KMS-11 (cell line): ENCODE results near the gene MKX.

Experiments used
- H2AFZ ChIP-seq: fragments of 200-600 bp; sonication (generic); 2 replicates; pipeline ENCODE4 v1.6.1; 2016; ENCODE audit warnings: antibody characterized with exemption, mixed run types, low read depth
- H3K27ac ChIP-seq: fragments of 200-600 bp; sonication (generic); 2 replicates; pipeline ENCODE4 v1.6.1; 2016; ENCODE audit warnings: mild to moderate bottlenecking, mixed run types
- H3K27me3 ChIP-seq: fragments of 200-600 bp; sonication (generic); 2 replicates; pipeline ENCODE4 v1.6.1; 2017; ENCODE audit warnings: mild to moderate bottlenecking, low read depth, mixed run types, moderate library complexity; ENCODE audit not compliant: insufficient read depth
- H3K36me3 ChIP-seq: fragments of 200-600 bp; sonication (generic); 2 replicates; pipeline ENCODE4 v1.6.1; 2017; ENCODE audit warnings: mild to moderate bottlenecking, mixed run types; ENCODE audit not compliant: insufficient read depth
- H3K4me1 ChIP-seq: fragments of 200-600 bp; sonication (generic); 2 replicates; pipeline ENCODE4 v1.6.1; 2016; ENCODE audit warnings: mild to moderate bottlenecking, low read depth, mixed run types; ENCODE audit not compliant: poor library complexity, severe bottlenecking
- H3K4me2 ChIP-seq: fragments of 200-600 bp; sonication (generic); 2 replicates; pipeline ENCODE4 v1.7.0; 2016; ENCODE audit warnings: mild to moderate bottlenecking, mixed run types
- H3K4me3 ChIP-seq: fragments of 200-600 bp; sonication (generic); IDR thresholded peaks from 2 replicates; pipeline ENCODE4 v1.6.1; 2017; ENCODE audit warnings: low read depth, low read length, mixed read lengths; ENCODE audit not compliant: insufficient read depth
- H3K79me2 ChIP-seq: fragments of 200-600 bp; sonication (generic); 2 replicates; pipeline ENCODE4 v1.6.1; 2016; ENCODE audit warnings: low read depth, mixed run types; ENCODE audit not compliant: insufficient read depth
- H3K9ac ChIP-seq: fragments of 200-600 bp; sonication (generic); 2 replicates; pipeline ENCODE4 v1.6.1; 2016; ENCODE audit warnings: mild to moderate bottlenecking, mixed run types
- H4K20me1 ChIP-seq: fragments of 200-600 bp; sonication (generic); 2 replicates; pipeline ENCODE4 v1.6.1; 2016; ENCODE audit warnings: mild to moderate bottlenecking, mixed run types; ENCODE audit not compliant: insufficient read depth
- CTCF ChIP-seq: fragments of 200-600 bp; sonication (generic); conservative IDR thresholded peaks from 2 replicates; pipeline ENCODE4 v1.6.1; 2017; ENCODE audit warnings: low read depth, mild to moderate bottlenecking, antibody characterized with exemption, low read length, moderate library complexity, mixed read lengths

The MKX gene

GRCh38 chr10:27717224-27717623 lies 28.4 kb downstream of the MKX start:
- Histone ChIP-seq H3K4me1 (no peaks in the 10 kb centered on the region), H3K27me3 (no peaks in the 10 kb centered on the region), H3K4me2 (no peak overlapping the region), H3K9ac (no peak overlapping the region), H3K79me2 (no peaks in the 10 kb centered on the region), H2AFZ (no peak overlapping the region), H3K4me3 (no peak overlapping the region), H3K36me3 (no peaks in the 10 kb centered on the region), H3K27ac (no peak overlapping the region), H4K20me1 (no peaks in the 10 kb centered on the region)
- TF ChIP-seq CTCF, result no peak

- Histone ChIP-seq H2AFZ (no peak overlapping the region), H3K79me2 (no peaks in the 10 kb centered on the region), H3K27ac (no peak overlapping the region), H3K27me3 (no peaks in the 10 kb centered on the region), H4K20me1 (no peaks in the 10 kb centered on the region), H3K4me1 (no peaks in the 10 kb centered on the region), H3K4me3 (no peak overlapping the region), H3K36me3 (no peaks in the 10 kb centered on the region), H3K9ac (no peak overlapping the region), H3K4me2 (no peak overlapping the region)
- TF ChIP-seq CTCF, result no peak
These were observed 29.1 kb downstream of the MKX start for GRCh38 chr10:27716521-27716920.

GRCh38 chr10:27715505-27715904 lies 30.1 kb downstream of the MKX start:
- Histone ChIP-seq H3K79me2 (no peaks in the 10 kb centered on the region), H2AFZ (no peak overlapping the region), H3K4me2 (no peak overlapping the region), H3K9ac (no peak overlapping the region), H3K27ac (no peak overlapping the region), H4K20me1 (no peaks in the 10 kb centered on the region), H3K4me3 (no peak overlapping the region), H3K36me3 (no peaks in the 10 kb centered on the region), H3K27me3 (no peaks in the 10 kb centered on the region), H3K4me1 (no peaks in the 10 kb centered on the region)
- no peak for TF ChIP-seq CTCF

GRCh38 chr10:27714349-27714748 lies 31.3 kb downstream of the MKX start:
- H3K4me3 ChIP-seq, result no peak overlapping the region
- H3K36me3 ChIP-seq, result no peaks in the 10 kb centered on the region
- no peak overlapping the region for H3K9ac ChIP-seq
- H3K4me1 ChIP-seq, result no peaks in the 10 kb centered on the region
- no peak overlapping the region for H3K27ac ChIP-seq
- H3K4me2 ChIP-seq, result no peak overlapping the region
- no peak overlapping the region for H2AFZ ChIP-seq
- no peaks in the 10 kb centered on the region for H4K20me1 ChIP-seq
- no peaks in the 10 kb centered on the region for H3K27me3 ChIP-seq
- H3K79me2 ChIP-seq, result no peaks in the 10 kb centered on the region
- no peak for TF ChIP-seq CTCF

- no peaks in the 10 kb centered on the region for H3K36me3 ChIP-seq
- H2AFZ ChIP-seq, result no peak overlapping the region
- no peak overlapping the region for H3K9ac ChIP-seq
- no peak overlapping the region for H3K27ac ChIP-seq
- H3K4me1 ChIP-seq, result no peaks in the 10 kb centered on the region
- TF ChIP-seq CTCF, result no peak
- H3K79me2 ChIP-seq, result no peaks in the 10 kb centered on the region
- no peaks in the 10 kb centered on the region for H3K27me3 ChIP-seq
- H3K4me2 ChIP-seq, result no peak overlapping the region
- H3K4me3 ChIP-seq, result no peak overlapping the region
- H4K20me1 ChIP-seq, result no peaks in the 10 kb centered on the region
These were observed 31.7 kb downstream of the MKX start for GRCh38 chr10:27713941-27714340.
